ENCODE measurements around the gene CRYBG2. TPM values are rescaled to one million over a fixed set of nuclear protein-coding genes. Genes with fewer than 3 reads are reported as not detected.
"Not testable (repeated sequence)": the region's sequence is repeated elsewhere in the genome, so short reads cannot be mapped to it uniquely, and the experiment has no call there.

The CRYBG2 gene
- total RNA-seq, 1 experiment from 2014 or later, result 21.7 TPM

GRCh38 chr1:26293911-26294463 is 59.9 kb downstream of the CRYBG2 start:
- Histone ChIP-seq H2AFZ (no peak overlapping the region), H3K27me3 (ENCODE audit: insufficient read depth, low read depth) (no peaks in the 10 kb centered on the region), H3K9me2 (ENCODE audit: insufficient read depth) (no peaks in the 10 kb centered on the region), H3K4me1 (replicated peaks; ENCODE audit: insufficient read depth) (peaks cover 14% of the 10 kb centered on the region), H3F3A (ENCODE audit: insufficient read depth, low read depth) (peaks cover 7% of the 10 kb centered on the region; the same call in 1 of the 2 replicates), H3K9me3 (ENCODE audit: insufficient read depth, low read depth) (no peaks in the 10 kb centered on the region), H4K20me1 (ENCODE audit: insufficient read depth) (no peaks in the 10 kb centered on the region), H3K4me2 (no peak overlapping the region), H3K79me2 (ENCODE audit: low read depth) (no peaks in the 10 kb centered on the region), H3K27ac (no peak overlapping the region), H3K4me3 (no peak overlapping the region), H3K36me3 (ENCODE audit: low read depth) (no peaks in the 10 kb centered on the region)
- no peak for DNase-seq
- intact Hi-C loops (cut with micrococcal nuclease; ENCODE audit: unreplicated experiment), result no loop called here
- CTCF ChIA-PET, result no interaction called here
- POLR2A ChIA-PET (ENCODE audit: unreplicated experiment), result no interaction called here
- TF ChIP-seq, protein P1, sequence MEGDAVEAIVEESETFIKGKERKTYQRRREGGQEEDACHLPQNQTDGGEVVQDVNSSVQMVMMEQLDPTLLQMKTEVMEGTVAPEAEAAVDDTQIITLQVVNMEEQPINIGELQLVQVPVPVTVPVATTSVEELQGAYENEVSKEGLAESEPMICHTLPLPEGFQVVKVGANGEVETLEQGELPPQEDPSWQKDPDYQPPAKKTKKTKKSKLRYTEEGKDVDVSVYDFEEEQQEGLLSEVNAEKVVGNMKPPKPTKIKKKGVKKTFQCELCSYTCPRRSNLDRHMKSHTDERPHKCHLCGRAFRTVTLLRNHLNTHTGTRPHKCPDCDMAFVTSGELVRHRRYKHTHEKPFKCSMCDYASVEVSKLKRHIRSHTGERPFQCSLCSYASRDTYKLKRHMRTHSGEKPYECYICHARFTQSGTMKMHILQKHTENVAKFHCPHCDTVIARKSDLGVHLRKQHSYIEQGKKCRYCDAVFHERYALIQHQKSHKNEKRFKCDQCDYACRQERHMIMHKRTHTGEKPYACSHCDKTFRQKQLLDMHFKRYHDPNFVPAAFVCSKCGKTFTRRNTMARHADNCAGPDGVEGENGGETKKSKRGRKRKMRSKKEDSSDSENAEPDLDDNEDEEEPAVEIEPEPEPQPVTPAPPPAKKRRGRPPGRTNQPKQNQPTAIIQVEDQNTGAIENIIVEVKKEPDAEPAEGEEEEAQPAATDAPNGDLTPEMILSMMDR (conservative IDR thresholded peaks at IDR 0.05), result no peak
- TF ChIP-seq EZH2 (IDR thresholded peaks at IDR 0.05; ENCODE audit: low read depth), result no peak
- BruUV-seq (replicated peaks), result no TSS peak

- H3K9me2 ChIP-seq (ENCODE audit: insufficient read depth); H3K79me2 ChIP-seq (ENCODE audit: low read depth); H3K4me2 ChIP-seq; intact Hi-C loops (cut with micrococcal nuclease; ENCODE audit: unreplicated experiment); H3K36me3 ChIP-seq (ENCODE audit: low read depth); H3K27me3 ChIP-seq (ENCODE audit: insufficient read depth, low read depth); H3K27ac ChIP-seq; POLR2A ChIA-PET (ENCODE audit: unreplicated experiment); CTCF ChIA-PET; BruUV-seq (replicated peaks); H4K20me1 ChIP-seq (ENCODE audit: insufficient read depth); H3K9me3 ChIP-seq (ENCODE audit: insufficient read depth, low read depth); H2AFZ ChIP-seq; H3K4me1 ChIP-seq (replicated peaks; ENCODE audit: insufficient read depth); DNase-seq; H3F3A ChIP-seq (ENCODE audit: insufficient read depth, low read depth); H3K4me3 ChIP-seq: not testable (repeated sequence)
Observed at GRCh38 chr1:26292735-26293134, 61.2 kb downstream of the CRYBG2 start.

DNA sequence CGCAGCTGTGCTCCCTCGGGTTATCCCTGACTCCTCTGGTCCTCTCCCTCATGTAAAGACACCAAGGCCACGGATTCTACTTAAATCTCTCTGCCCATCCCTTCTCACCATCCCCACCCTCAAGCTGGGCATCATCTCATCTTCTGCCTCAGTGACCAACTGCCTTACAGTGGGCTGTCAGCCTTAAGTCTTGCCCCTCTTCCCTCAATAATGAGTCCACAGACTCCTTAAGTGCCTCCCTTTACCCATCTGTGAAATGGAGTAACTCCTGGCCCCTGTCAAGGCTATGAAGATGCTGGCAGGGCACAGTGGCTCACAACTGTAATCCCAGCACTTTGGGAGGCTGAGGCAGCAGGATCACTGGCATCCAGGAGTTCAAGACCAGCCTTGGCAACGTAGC is 62.0 kb downstream of the CRYBG2 start:
- ChIA-PET POLR2A (ENCODE audit: unreplicated experiment) (no interaction called here), CTCF (no interaction called here)
- H3K4me2 ChIP-seq, result no peak overlapping the region
- intact Hi-C loops (cut with micrococcal nuclease; ENCODE audit: unreplicated experiment), result no loop called here
- no peaks in the 10 kb centered on the region for H3K79me2 ChIP-seq (ENCODE audit: low read depth)
- H3K9me3 ChIP-seq (ENCODE audit: insufficient read depth, low read depth), result no peaks in the 10 kb centered on the region
- no peaks in the 10 kb centered on the region for H3K4me1 ChIP-seq (replicated peaks; ENCODE audit: insufficient read depth)
- no peaks in the 10 kb centered on the region for H4K20me1 ChIP-seq (ENCODE audit: insufficient read depth)
- no peaks in the 10 kb centered on the region for H3K9me2 ChIP-seq (ENCODE audit: insufficient read depth)
- no peaks in the 10 kb centered on the region; the same call in 1 of the 2 replicates for H3F3A ChIP-seq (ENCODE audit: insufficient read depth, low read depth)
- no peak for TF ChIP-seq EZH2 (IDR thresholded peaks at IDR 0.05; ENCODE audit: low read depth)
- TF ChIP-seq, protein P1 (conservative IDR thresholded peaks at IDR 0.05), result no peak
- H3K36me3 ChIP-seq (ENCODE audit: low read depth), result no peaks in the 10 kb centered on the region
- H3K4me3 ChIP-seq, result no peak overlapping the region
- no TSS peak for BruUV-seq (replicated peaks)
- H3K27me3 ChIP-seq (ENCODE audit: insufficient read depth, low read depth), result no peaks in the 10 kb centered on the region
- no peak overlapping the region for H3K27ac ChIP-seq
- H2AFZ ChIP-seq, result no peak overlapping the region
- no peak for DNase-seq

- Histone ChIP-seq H3F3A (ENCODE audit: insufficient read depth, low read depth) (no peaks in the 10 kb centered on the region; the same call in 1 of the 2 replicates), H3K4me1 (replicated peaks; ENCODE audit: insufficient read depth) (no peaks in the 10 kb centered on the region), H4K20me1 (ENCODE audit: insufficient read depth) (no peaks in the 10 kb centered on the region), H3K36me3 (ENCODE audit: low read depth) (no peaks in the 10 kb centered on the region), H3K79me2 (ENCODE audit: low read depth) (no peaks in the 10 kb centered on the region), H3K4me3 (no peak overlapping the region), H2AFZ (no peak overlapping the region), H3K9me2 (ENCODE audit: insufficient read depth) (no peaks in the 10 kb centered on the region), H3K27me3 (ENCODE audit: insufficient read depth, low read depth) (no peaks in the 10 kb centered on the region), H3K27ac (no peak overlapping the region), H3K4me2 (no peak overlapping the region), H3K9me3 (ENCODE audit: insufficient read depth, low read depth) (no peaks in the 10 kb centered on the region)
- TF ChIP-seq, protein P1 (conservative IDR thresholded peaks at IDR 0.05), result no peak
- TF ChIP-seq EZH2 (IDR thresholded peaks at IDR 0.05; ENCODE audit: low read depth), result no peak
- ChIA-PET CTCF (no interaction called here), POLR2A (ENCODE audit: unreplicated experiment) (no interaction called here)
- DNase-seq, result no peak
- BruUV-seq (replicated peaks), result no TSS peak
- intact Hi-C loops (cut with micrococcal nuclease; ENCODE audit: unreplicated experiment), result no loop called here
Observed at GRCh38 chr1:26291433-26291832, 62.5 kb downstream of the CRYBG2 start.
